ENCODE results near the gene ZMYM3. TPM values are rescaled to one million over a fixed set of nuclear protein-coding genes. Genes with fewer than 3 reads are reported as not detected.
A peak's percentile ranks its signal among the peaks of the same experiment; 100 is the strongest.

ZMYM3 gene
- polyA plus RNA-seq, 1 donor = 72.8 TPM

- no peak for DNase-seq
Measured at GRCh38 chrX:71256051-71256450, 2.1 kb upstream of the ZMYM3 start.

- DNase-seq = peak; percentile 55
Measured at GRCh38 chrX:71253253-71254091, 468 bp downstream of the ZMYM3 start.

GRCh38 chrX:71252221-71252620 is 1.7 kb downstream of the ZMYM3 start:
- no peak for DNase-seq

GRCh38 chrX:71251466-71251973 is 2.4 kb downstream of the ZMYM3 start:
- no peak for DNase-seq

GRCh38 chrX:71250841-71251240 is 3.1 kb downstream of the ZMYM3 start:
- DNase-seq = peak; percentile 25

- DNase-seq = no peak
Measured at GRCh38 chrX:71245159-71245558, 8.8 kb downstream of the ZMYM3 start.

- DNase-seq = no peak
Measured at GRCh38 chrX:71244359-71245128, 9.4 kb downstream of the ZMYM3 start.

- no peak for DNase-seq
Measured at GRCh38 chrX:71241301-71241700, 12.6 kb downstream of the ZMYM3 start.

- no peak for DNase-seq
Measured at GRCh38 chrX:71239781-71240180, 14.2 kb downstream of the ZMYM3 start.

GRCh38 chrX:71236836-71237235 is 17.1 kb downstream of the ZMYM3 start:
- no peak for DNase-seq

GRCh38 chrX:71235482-71235881 is 18.5 kb downstream of the ZMYM3 start:
- DNase-seq = no peak

- DNase-seq = no peak
Measured at GRCh38 chrX:71228063-71228642, 25.8 kb downstream of the ZMYM3 start.

- DNase-seq = no peak
Measured at GRCh38 chrX:71227370-71228062, 26.4 kb downstream of the ZMYM3 start.

GRCh38 chrX:71225676-71226075 is 28.3 kb downstream of the ZMYM3 start:
- no peak for DNase-seq

GRCh38 chrX:71225009-71225408 is 28.9 kb downstream of the ZMYM3 start:
- DNase-seq = no peak

GRCh38 chrX:71224098-71224708 is 29.7 kb downstream of the ZMYM3 start:
- no peak for DNase-seq

- no peak for DNase-seq
Measured at GRCh38 chrX:71222929-71223328, 31.0 kb downstream of the ZMYM3 start, which contains the start of gene GJB1. TSS of gene GJB1 (plus strand) at chrX:71223224. CDS start at chrX:71223708, 484 bp downstream.

GRCh38 chrX:71221145-71221544 is 32.8 kb downstream of the ZMYM3 start:
- DNase-seq = no peak

GRCh38 chrX:71217298-71217697 is 36.6 kb downstream of the ZMYM3 start:
- DNase-seq = no peak

- no peak for DNase-seq
Measured at GRCh38 chrX:71216485-71216884, 37.5 kb downstream of the ZMYM3 start.

- DNase-seq = no peak
Measured at GRCh38 chrX:71215338-71215912, 38.5 kb downstream of the ZMYM3 start.
